Kidney epithelial cell (primary cell): ENCODE data around the gene GAB3. TPM values are rescaled to one million over a fixed set of nuclear protein-coding genes. Genes with fewer than 3 reads are reported as not detected.

Source experiments
- DNase-seq: peaks from one replicate; pipeline ENCODE4 v3.0.0-alpha.2; 2010; ENCODE audit warnings: low read depth
- H3K27me3 ChIP-seq: 2 replicates; pipeline ENCODE4 v1.6.0; 2011; ENCODE audit warnings: low read length; ENCODE audit not compliant: control insufficient read depth, insufficient read depth
- H3K36me3 ChIP-seq: 2 replicates; pipeline ENCODE4 v1.5.1; 2011; ENCODE audit warnings: low read length; ENCODE audit not compliant: control insufficient read depth, insufficient read depth
- H3K4me3 ChIP-seq: 2 replicates; pipeline ENCODE4 v1.5.1; 2011; ENCODE audit warnings: low read depth, mild to moderate bottlenecking, control low read depth, low read length
- total RNA-seq: library from RNA; depleted of rRNA; stranded (reverse); fragments of >200 nt; gene quantifications from 2 replicates; pipeline ENCODE4 v1.2.3, GENCODE V29; 2015
- TF ChIP-seq, protein P1 (sequence below): IDR thresholded peaks from 2 replicates; pipeline ENCODE4 v1.5.1; 2011; ENCODE audit warnings: mild to moderate bottlenecking, moderate library complexity, low read length, control low read depth, inconsistent platforms; ENCODE audit not compliant: insufficient read depth, poor library complexity, severe bottlenecking

GAB3 gene, protein sequence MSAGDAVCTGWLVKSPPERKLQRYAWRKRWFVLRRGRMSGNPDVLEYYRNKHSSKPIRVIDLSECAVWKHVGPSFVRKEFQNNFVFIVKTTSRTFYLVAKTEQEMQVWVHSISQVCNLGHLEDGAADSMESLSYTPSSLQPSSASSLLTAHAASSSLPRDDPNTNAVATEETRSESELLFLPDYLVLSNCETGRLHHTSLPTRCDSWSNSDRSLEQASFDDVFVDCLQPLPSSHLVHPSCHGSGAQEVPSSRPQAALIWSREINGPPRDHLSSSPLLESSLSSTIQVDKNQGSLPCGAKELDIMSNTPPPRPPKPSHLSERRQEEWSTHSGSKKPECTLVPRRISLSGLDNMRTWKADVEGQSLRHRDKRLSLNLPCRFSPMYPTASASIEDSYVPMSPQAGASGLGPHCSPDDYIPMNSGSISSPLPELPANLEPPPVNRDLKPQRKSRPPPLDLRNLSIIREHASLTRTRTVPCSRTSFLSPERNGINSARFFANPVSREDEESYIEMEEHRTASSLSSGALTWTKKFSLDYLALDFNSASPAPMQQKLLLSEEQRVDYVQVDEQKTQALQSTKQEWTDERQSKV
- 0.42 and 0.82 TPM in 2 replicates for total RNA-seq

DNA sequence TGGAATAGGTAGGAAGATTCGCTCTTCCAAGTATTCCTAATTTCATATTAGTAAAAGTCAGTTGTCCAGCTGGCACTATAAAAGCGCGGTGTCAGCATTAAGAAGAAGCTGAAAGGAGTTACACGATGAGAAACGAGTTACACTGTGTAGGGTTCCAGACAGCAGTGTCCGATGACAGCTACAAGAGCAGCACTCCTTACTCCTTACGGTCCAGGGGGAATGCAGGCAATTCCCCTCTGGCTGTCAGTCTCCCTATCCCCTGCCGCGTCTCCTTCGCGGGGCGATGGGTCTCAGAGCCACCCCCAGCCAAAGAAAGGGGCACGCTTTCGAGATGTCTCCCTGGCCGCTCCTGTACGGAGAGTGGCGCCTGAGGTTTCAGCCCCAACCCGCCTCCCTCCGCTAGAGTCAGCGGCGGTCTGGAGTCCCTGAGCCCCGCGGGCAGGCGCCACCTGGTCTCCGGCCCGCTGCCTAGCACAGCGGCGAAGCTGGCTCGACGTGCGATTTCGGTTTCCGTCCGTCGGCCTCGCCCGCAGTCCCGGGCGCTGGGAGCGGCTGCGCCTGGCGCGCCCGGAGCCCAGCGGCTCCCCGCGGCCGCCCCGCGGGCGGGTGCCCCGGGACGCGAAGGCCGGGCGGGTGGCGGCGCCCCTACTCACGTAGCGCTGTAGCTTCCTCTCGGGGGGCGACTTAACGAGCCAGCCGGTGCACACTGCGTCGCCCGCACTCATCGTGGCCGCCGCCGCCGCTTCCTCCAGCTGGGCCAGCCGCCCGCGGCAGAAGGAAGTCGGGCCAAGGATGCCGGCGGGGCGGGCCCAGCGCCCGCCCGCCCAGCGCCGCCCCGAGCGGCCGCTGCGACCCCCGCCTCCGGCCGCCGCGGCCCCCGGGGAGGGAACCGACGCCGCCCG is at the start of gene GAB3:
Gene GAB3 (minus strand): TSS at position 777 of the 902 bp plus-strand sequence. CDS start 52 bp downstream, at position 725.
- no peaks in the 10 kb centered on the region for H3K36me3 ChIP-seq
- no peak for DNase-seq
- TF ChIP-seq, protein P1, sequence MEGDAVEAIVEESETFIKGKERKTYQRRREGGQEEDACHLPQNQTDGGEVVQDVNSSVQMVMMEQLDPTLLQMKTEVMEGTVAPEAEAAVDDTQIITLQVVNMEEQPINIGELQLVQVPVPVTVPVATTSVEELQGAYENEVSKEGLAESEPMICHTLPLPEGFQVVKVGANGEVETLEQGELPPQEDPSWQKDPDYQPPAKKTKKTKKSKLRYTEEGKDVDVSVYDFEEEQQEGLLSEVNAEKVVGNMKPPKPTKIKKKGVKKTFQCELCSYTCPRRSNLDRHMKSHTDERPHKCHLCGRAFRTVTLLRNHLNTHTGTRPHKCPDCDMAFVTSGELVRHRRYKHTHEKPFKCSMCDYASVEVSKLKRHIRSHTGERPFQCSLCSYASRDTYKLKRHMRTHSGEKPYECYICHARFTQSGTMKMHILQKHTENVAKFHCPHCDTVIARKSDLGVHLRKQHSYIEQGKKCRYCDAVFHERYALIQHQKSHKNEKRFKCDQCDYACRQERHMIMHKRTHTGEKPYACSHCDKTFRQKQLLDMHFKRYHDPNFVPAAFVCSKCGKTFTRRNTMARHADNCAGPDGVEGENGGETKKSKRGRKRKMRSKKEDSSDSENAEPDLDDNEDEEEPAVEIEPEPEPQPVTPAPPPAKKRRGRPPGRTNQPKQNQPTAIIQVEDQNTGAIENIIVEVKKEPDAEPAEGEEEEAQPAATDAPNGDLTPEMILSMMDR: no peak
- H3K27me3 ChIP-seq: peaks cover 8% of the 10 kb centered on the region
- peak within 1 kb of the TSS; percentile 32 for H3K4me3 ChIP-seq

DNA sequence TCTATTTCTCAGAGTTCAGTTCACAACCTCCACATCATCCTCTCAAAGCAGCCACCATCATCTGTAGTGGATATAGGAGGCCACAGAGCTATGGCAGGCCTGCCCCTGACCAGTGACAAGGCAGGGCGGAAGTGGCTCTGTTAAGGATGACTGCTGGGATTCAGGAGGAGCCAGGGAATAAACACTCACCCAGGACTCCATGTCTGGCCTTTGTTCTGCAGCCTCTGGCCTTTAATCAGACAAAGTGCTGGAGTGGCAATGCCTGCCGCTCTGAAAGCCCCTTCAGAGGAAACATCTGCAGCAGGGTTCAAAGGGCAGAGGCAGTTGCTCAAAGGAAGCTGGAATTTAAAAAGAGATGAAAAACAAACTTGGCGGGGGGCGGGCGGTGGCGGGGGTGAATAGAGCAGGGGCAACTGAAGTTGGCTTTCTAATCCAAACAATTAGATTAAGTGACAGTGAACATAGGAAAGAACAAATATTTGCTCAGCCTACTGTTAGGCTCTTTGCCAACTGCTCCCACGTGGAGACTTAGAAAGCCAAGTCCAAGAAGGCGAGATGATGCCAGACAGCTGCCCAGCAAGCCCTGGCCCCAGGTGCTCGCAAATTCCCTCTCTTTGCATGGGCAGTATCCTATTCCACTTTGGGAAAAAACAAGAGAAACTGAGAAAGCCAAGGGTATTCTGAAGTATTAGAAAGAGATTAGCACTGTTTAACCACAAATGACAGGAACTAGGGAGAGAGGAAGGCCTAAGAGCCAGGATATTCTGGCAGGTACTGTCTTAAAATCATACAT is 48.9 kb upstream of the GAB3 start:
- no peak overlapping the region for H3K4me3 ChIP-seq
- H3K36me3 ChIP-seq: no peaks in the 10 kb centered on the region
- TF ChIP-seq, protein P1: no peak
- no peak for DNase-seq
- H3K27me3 ChIP-seq: no peaks in the 10 kb centered on the region

DNA sequence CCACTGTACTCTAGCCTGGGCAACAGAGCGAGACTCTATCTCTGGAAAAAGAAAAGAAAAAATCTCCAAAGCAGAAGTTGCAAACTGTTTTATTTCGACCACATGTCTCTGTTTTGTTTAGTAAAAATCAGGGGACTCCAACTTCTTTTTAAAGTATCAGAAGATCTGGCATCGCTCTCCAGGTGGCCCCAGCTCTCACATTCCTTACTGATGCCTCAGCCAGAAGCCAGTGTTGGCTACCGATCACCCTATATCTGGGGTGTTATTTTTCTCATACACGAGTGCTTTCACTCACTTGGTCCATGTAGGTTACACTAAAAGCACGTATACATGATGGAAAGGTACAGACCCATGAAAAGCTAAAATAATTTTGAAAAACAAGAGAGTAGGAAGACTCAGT is 46.1 kb upstream of the GAB3 start:
- H3K36me3 ChIP-seq: no peaks in the 10 kb centered on the region

DNA sequence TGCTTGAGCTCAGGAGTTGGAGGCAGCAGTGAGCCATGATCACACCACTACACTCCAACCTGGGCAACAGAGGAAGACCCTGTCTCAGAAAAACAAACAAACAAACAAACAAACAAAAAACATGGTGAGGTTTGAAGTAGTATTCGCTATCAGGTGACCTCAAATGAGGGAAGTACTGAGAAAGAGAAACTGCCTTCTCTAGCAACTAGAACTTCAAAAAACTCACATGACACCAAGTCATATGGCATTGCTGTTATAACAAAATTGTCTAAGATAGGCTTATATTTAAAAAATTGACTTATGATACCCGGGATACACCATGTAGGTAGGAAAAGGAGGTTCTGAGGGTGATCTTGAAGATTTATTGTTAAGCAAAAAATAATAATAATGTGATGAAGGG is 44.1 kb upstream of the GAB3 start:
- no peak overlapping the region for H3K4me3 ChIP-seq
- no peaks in the 10 kb centered on the region for H3K36me3 ChIP-seq
- TF ChIP-seq, protein P1: no peak

More for the DNA sequence above, 46.1 kb upstream of the GAB3 start:
- Histone ChIP-seq H3K27me3 (no peaks in the 10 kb centered on the region), H3K4me3 (no peak overlapping the region)
- no peak for DNase-seq
- TF ChIP-seq, protein P1: no peak

DNA sequence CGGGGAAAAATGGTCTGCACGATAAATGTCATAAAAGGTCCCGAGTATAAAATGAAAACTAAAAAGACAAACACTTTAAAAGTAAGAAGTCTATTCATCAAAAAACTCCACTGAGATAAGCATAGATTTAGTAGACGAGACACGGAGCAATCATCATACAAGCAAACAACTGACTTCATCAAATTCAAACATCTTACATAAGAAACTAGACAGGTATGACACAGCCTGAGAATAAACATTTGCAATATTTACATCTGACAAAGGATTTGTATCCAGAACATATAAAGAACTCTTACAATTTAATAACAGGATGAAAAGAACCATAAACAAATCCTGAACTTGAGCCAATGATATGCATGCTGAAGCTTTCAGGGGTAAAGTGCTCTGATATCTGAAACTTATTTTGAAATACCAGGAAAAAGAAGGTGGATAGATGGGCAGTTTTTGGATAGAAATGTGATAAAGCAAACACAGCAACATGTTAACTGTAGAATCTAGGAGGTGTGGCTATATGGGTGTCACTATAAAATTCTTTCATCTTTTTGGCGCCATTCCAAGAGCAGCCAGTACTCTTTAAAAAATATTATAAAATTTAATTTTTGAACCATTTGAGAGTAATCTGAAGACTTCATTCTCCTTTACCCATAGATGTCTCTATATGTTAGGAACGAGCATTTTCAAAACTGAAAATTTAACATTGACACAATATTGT is 42.4 kb upstream of the GAB3 start:
- H3K27me3 ChIP-seq: no peaks in the 10 kb centered on the region
- no peak for DNase-seq
- H3K36me3 ChIP-seq: no peaks in the 10 kb centered on the region
- no peak overlapping the region for H3K4me3 ChIP-seq
- TF ChIP-seq, protein P1: no peak

More for the DNA sequence above, 44.1 kb upstream of the GAB3 start:
- no peaks in the 10 kb centered on the region for H3K27me3 ChIP-seq
- no peak for DNase-seq
